GM21529 (cell line): ENCODE data around the gene SLC35F4.
"Not testable (repeated sequence)": the region's sequence is repeated elsewhere in the genome, so short reads cannot be mapped to it uniquely, and the experiment has no call there.

Experiments used
- ATAC-seq: cut with Tn5 transposase; IDR thresholded peaks from one replicate; pipeline ENCODE4 v1.9.1; 2021; ENCODE audit not compliant: unreplicated experiment

The SLC35F4 gene

DNA sequence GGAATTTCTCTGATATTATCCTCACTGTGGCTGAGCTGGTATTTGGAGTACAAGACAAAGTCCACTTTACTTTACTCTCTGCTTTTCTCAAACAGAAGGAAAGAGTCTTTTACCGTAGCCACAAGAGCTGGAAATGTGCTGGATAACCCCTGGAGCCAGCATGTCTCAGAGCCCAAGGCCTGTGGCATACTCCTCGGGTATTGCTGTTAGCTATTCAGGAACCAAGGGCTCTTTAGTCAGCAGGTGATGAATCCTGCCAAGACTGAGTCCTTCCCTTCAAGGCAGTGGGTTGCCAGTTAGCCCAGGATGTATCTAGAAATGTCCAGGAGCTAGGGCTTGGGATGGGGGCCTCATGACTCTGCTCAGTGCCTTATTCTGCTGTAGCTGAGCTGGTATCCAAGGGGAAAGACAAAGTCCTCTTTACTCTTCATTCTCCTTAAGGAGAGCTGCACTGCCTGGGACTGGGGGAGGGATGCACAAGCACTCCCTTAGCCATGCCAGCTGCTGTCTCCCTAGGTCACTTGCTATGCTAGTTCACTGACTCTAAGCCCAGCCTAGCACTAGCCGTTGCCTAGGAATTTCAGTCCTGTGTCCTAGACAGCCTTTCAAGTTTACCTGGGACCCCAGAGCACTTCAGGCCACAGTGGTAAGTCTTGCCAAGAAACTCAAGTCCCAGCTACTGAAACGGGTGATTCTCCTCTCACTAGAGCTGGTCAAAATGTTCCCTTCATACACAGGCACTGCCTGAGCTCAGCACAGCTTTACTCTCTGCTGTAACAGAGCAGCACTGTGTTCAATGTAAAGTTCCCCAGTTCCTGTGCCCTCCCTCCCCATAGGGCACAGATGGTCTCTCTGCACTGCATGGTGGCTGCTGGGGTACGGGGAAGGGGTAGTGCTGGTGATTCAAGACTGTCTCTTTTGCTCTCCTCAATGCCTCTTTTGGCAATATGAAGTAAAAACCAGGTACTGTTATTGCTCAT, 136.4 kb downstream of the SLC35F4 start:
- no peak for ATAC-seq

DNA sequence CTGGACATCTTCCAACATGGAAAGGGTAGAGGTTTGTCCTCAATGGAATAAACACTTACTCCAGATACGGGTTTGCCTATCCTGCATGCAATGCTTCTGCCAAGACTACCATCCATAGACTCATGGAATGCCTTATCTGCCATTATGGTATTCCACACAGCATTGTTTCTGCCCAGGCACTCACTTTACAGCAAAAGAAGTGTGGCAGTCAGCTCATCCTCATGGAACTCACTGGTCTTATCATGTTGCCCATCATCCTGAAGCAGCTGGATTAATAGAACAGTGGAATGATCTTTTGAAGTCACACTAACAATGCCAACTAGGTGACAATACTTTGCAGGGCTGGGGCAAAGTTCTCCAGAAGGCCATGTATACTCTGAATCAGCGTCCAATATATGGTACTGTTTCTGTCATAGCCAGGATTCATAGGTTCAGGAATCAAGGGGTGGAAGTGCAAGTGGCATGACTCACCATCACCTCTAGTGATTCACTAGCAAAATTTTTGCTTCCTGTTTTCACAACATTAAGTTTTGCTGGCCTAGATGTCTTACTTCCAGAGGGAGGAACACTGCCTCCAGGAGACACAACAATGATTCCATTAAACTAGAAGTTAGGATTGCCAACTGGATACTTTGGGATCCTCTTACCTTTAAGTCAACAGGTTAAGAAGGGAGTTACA, 140.4 kb downstream of the SLC35F4 start:
- no peak for ATAC-seq

DNA sequence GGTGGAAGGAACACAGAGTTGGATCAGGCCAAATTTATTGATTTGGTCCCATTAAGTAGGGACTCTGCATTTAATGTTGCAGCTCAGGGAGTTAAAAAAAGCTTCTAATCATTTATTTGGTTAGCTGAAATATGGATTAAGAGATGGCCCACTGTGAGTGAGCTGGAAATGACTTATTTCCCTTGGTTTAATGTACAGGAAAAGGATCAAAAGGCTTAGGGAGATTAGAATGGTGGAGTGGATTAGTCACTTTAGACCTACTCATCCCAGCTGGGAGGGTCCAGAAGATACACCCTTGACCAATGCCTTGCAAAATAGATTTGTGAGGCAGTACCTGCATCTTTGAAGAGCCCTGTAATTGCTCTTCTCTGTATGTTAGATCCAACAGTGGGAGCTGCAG, 143.8 kb downstream of the SLC35F4 start:
- not testable (repeated sequence) for ATAC-seq

DNA sequence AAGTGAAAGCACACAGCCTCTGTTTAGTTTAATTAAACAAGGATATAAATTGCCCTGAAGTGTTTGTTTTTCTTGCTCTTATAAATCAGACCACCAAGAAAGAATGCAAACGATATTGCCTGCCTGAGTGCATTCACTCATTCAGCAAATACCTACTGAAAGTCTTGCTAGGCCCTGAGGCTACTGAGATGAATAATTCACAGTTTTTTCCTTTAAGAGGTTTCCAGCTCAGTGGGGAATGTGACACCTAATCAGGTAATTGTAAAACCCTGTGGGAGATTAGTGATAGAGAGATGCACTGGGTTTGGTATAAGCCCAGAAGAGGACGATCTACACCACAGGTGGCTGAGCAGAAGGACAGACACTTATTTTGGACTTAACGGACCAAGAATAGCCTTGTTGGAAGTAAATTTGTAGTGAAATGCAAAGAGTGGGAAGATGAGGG, 151.4 kb downstream of the SLC35F4 start:
- no peak for ATAC-seq

DNA sequence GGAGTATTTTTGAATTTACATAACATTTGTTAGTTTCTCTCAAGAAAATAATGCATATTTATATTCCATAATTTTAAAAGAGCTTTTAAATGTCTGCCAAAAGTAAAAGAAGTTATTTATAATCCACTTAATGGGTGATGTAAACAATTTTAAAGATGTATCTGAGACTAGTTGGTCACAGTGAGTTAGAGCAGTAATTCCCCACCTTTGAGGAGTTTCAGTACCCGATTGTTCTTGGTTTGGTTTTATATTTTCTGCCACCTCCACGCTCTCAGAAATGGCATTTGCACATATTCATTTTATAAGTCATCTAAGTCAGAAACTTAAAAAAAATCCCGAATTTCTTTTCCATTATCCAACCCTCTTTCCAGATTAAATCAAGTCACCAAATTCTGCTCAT, 153.2 kb downstream of the SLC35F4 start:
- ATAC-seq = no peak

DNA sequence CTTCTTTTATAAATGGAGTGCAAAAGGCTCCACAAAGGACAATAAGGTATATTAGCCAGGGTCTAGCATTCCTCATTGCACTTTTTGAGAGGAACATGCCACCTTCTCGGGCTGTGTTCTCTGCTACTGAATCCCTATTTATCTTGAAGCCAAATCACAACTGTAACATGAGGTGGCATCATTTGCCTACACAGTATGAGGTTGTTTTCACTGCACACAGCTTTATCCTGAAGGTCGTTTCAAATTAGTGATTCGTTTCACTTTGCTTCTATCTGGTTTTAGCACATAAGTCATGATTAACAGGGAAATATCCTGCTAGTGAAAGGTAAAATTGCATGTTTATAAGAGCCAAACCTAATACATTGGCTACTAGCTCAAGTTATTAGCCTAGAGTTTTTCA, 153.8 kb downstream of the SLC35F4 start:
- ATAC-seq = no peak

DNA sequence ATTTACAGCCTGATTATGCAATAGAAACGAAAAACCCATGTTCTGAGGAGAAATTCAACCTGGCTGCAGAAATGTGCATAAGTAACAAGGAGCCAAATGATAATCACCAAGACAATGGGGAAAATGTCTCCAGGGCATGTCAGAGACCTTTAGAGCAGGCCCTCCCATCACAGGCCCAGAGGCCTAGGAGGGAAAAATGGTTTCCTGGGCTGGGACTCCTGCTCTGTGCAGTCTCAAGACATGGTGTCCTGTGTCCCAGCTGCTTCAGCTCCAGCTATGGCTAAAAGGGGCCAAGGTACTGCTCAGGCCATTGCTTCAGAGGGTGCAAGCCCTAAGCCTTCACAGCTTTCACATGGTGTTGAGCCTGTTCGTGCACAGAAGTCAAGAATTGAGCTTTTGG, 156.0 kb downstream of the SLC35F4 start:
- ATAC-seq = no peak

DNA sequence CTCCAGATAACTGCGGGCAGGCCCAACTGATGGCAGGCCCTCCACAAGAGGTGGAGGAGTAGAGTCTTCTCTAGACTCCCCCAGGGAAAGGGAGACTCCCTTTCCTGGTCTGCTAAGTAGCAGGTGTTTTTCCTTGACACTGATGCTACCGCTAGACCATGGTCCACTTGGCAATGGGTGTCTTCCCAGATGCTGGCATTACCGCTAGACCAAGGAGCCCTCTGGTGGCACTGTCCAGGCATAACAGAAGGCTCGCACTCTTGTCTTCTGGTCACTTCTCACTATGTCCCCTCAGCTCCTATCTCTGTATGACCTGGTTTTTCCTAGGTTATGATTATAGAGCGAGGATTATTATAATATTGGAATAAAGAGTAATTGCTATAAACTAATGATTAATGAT, 156.8 kb downstream of the SLC35F4 start:
- ATAC-seq = not testable (repeated sequence)

DNA sequence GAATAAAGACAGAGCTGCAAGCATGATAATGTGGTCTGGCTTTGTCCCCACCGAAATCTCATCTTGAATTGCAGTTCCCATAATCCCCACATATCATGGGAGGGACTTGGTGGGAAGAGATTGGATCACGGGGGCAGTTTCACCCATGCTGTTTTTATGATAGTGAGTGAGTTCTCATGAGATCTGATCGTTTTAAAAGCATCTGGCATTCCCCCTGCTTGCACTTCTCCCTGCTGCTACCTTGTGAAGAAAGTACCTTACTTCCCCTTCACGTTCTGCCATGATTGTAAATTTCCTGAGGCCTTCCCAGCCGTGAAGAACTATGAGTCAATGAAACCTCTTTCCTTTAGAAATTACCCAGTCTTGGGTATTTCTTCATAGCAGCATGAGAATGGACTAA, 158.7 kb downstream of the SLC35F4 start:
- no peak for ATAC-seq

DNA sequence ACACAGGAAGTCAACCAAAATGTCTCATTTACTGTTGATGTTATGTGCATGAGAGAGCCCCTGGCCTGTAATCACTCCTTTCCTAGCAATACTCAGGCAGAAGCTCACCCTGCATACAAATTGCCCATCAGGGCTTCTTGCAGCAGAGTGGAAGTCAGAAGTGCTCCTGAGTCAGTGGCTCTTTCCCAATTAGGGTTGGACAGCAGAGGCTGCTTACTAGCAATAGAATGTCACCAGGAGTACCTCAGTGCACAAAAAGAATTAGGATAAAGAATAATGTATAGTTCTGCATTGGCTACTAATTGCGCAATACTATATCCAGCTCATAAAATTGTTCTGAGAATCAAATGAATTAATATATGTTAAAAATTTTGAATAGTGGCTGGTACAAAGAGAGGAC, 161.1 kb downstream of the SLC35F4 start:
- ATAC-seq = no peak

DNA sequence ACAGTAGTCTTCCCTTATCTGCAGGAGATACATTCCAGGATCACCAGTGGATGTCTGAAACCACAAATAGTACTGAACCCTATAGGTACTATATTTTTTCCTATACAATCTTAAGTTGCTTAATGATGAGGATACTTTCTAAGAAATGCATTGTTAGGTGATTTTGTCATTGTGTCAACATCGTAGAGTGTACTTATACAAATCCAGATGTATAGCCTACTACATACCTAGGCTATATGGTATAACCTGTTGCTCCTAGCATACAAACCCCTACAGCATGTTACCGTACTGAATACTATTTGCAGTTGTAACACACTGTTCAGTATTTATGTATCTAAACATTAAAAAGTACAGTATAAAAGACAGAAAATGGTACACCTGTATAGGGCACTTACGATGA, 165.9 kb downstream of the SLC35F4 start:
- no peak for ATAC-seq

DNA sequence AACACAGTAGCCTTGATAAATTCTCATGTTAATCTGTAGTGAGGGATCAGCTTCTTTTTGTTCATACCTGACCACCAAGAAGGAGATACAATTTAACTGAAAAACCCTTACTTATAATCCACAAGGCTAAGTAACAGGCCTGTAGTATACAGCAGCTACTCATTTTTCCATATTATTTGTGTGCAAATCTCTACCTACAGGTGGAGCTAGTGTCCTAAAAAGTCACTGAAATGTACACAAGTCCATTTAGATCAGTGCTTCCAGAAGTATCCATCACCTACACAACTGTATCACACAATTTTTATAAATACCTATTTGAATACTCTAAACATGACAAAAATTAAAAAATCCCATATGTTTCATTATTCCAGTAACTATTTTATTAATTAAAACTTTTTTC, 173.2 kb downstream of the SLC35F4 start:
- ATAC-seq = no peak

DNA sequence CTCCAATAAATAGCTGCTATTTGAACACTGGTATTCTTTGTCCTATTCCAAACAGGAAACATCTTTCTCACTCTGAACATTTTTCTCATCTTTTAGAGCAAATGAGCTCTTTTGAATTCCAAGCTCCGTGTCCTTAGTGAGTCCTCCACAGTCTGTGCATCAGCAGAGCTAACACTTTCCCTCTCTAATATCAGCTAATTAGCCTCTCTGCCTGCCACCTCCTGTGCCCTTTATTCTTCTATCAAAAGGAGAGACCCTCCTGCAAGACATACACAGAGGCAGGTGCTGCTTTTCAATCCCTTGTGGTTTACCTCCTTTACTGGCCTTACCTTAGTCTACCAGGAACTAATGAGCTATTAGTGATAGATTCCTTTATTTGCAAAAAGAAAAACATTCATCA, 178.5 kb downstream of the SLC35F4 start:
- ATAC-seq = no peak

DNA sequence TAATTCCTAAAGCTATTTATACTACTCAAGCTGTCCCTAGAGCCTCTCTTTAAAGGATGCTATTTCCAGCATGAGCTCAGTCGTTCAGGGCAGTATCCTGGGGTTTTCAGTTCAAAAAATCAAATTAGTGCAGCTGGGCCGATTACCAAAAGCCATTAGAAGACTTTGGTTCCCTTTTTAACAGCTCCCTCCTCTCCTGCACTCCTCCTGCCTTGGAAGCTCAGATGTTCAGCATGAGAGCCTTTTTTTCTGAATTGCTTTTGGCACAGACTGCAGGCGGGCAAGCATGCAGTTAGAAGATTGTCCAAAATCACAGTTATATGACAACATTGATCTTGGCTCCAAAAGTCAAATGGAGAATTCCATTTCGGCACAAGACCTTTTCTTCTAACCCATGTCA, 179.6 kb downstream of the SLC35F4 start:
- no peak for ATAC-seq

DNA sequence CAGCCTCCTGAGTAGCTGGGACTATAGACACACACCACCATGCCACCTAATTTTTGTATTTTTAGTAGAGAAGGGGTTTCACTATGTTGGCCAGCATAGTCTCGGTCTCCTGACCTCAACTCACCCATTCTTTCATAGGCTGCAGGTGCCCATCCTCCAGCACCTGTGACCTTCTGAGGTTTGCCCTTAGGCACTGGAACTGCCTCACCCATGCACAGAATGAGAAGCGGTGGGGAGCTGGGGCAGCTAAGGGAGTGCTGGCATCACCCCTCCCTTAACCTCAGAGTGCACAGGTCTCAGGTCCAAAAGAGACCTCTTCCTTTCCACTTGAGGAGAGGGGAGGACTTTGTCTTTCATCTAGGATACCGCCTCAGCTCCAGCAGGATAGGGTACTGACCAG, 194.9 kb downstream of the SLC35F4 start:
- ATAC-seq = no peak

DNA sequence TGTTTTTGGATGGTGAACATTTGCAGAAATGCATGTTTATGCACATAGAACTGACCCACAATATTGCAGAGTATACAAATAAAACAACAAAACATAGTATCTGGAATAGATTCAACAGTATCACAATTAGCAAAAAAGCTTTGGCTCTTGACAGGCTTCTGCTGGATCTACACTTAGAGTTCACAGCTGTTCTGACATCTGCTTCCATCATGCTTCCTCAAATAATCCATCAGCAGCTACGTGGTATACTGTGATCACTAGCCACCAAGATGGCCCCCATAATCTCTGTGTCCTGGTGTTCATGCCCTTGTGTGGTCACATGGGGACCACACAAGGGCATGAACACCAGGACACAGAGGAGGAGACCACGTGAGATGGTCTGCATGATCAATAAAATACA, 205.7 kb downstream of the SLC35F4 start:
- ATAC-seq = no peak

DNA sequence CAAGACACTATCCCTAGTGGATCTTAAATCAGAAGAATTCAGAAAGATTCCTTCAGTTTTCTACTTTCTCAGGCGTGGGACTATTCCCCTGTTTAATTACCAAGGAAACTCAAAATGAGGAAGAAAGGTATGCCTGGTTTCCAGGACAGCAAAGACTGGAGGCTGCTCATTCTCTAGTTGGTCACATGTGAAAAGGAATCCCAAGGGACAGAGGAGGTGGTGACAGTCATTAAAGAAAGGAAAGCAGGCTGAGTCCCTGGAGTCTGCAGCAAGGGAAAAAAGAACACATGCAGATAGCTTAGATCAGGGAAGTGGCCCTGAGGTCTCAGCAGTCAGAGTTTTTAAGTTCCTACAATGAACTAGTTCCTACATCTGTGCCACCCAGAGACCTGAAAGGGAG, 206.8 kb downstream of the SLC35F4 start:
- no peak for ATAC-seq

DNA sequence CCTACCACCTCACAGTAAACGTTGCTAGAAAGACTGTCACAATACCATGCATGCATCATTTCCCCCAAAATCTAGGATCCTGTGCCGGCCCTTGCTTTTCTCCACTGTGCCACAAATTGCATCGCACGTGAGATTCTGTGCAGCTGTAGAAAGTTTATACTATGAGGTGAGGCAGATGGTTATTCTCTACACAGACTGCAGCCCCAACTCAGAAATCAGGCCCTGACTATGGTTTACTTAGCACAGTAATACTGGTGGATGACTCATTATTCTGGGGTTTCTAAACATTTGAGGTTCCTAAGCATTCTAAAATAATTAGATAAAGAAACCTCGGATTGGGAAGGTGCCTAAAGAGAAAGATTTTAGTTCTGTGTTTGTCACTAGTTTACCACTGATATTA, 208.4 kb downstream of the SLC35F4 start:
- ATAC-seq = no peak

DNA sequence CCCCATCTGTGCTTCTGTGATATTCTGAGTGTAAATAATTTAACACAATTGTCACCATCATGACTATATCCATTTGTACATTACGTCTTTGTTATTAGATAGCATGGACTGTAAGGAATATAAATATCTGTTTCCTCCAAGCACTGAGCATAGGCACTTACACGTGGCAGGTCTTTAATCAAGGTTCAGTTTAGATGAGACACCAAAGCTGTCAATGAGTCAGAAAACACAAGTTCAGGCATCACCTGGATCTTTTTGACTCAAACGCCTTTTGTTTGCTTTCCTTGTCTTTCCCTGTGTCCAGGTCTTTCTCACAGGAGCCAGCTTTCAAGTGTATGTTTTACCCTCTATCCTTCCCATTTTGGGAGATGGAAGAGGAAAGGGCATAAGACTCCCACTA, 209.0 kb downstream of the SLC35F4 start:
- no peak for ATAC-seq

DNA sequence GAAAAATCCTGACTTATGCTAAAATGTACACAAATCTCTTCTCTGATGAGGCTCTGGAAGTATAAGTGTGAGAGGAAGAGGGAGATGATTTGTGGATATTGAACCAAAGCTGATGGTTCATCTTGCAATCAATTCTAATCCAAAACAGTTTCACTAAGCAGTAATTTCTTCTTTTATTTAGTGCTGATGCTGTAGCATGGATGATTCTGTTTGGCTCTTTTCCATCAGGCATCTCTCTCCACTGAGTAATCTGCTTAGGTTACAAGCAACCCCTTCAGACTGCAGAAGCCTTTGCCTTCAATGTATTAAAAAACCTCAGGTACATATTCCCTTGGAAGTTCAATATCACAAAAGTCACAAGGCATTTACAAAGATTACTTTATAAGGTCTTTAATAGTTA, 213.1 kb downstream of the SLC35F4 start:
- ATAC-seq = no peak

DNA sequence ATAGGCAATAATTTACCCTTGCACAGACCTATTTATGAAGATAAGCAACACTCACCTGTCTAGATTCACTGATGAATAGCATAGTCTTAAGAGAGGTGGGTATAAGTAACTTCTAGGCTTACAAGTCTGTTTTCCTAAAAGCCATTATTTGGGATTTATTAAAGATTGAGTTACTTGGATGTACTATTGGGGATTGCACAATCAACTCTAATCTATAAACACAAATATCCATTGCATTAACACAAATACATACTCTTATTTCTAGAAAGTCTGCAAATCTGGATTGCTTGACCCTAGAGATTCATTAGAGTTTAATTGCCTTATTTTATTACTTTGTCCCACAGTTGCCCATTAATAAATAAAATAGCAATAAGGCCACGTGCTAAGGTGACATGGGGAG, 224.1 kb downstream of the SLC35F4 start:
- ATAC-seq = no peak

DNA sequence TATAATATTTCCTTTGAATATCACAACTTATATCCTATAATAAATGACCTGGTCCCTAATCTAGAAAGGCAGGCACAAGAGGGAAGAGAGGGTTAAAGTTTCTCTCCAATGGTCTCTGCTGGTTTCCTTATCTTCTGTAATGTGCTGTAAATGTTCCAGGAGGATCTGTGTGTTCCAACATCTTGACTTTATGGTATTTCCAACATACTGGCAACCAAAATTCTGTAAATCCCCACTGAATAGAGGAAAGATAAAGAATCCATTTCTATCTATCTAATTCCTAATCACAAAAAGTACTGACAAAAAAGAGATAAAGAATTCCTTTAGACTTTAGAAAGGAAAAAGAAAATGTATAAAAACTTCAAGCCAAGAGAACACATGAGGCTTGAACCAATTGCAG, 225.9 kb downstream of the SLC35F4 start:
- ATAC-seq = no peak
